Kidney (tissue), 14 donors: Measurements from ENCODE around the gene PTPRM. TPM values are rescaled to one million over a fixed set of nuclear protein-coding genes. Genes with fewer than 3 reads are reported as not detected.

Experiments used
- DNase-seq, 5 donors: peaks; one replicate each; pipeline ENCODE4 v3.0.0-alpha.2; 2013 to 2020
- FAIRE-seq: peaks from 2 replicates; lab custom pipeline; 2012; peaks lifted over from hg19 to GRCh38; lab: Jason Lieb, UNC
- H3K27ac ChIP-seq, 2 donors: one replicate each; pipeline ENCODE4 v1.7.0; 2013; ENCODE audit warnings: low read depth in 2 of 2, low read length in 2 of 2, inconsistent platforms in 1 of 2
- H3K27me3 ChIP-seq: one replicate; pipeline ENCODE4 v1.7.1; 2013; ENCODE audit warnings: low read length, inconsistent platforms; ENCODE audit not compliant: control insufficient read depth, insufficient read depth
- H3K36me3 ChIP-seq, 3 donors: one replicate each; pipeline versions ENCODE4 v1.7.0 to v1.7.1; 2013; ENCODE audit warnings: low read length in 3 of 3, control low read depth in 1 of 3, inconsistent platforms in 1 of 3; ENCODE audit not compliant: insufficient read depth in 3 of 3, control insufficient read depth in 2 of 3
- H3K4me1 ChIP-seq, 3 donors: one replicate each; pipeline versions ENCODE4 v1.7.0 to v1.7.1; 2013; ENCODE audit warnings: low read length in 3 of 3, inconsistent platforms in 1 of 3, low read depth in 1 of 3; ENCODE audit not compliant: control insufficient read depth in 2 of 3, insufficient read depth in 2 of 3
- H3K4me3 ChIP-seq, 3 donors: one replicate each; pipeline versions ENCODE4 v1.7.0 to v1.8.1; 2013; ENCODE audit warnings: low read length in 3 of 3, control low read depth in 1 of 3, inconsistent platforms in 1 of 3
- H3K9ac ChIP-seq, 3 donors: one replicate each; pipeline versions ENCODE4 v1.7.0 to v1.7.1; 2013; ENCODE audit warnings: low read length in 3 of 3, control low read depth in 1 of 3, inconsistent platforms in 1 of 3
- H3K9me3 ChIP-seq, 3 donors: one replicate each; pipeline versions ENCODE4 v1.7.0 to v1.7.1; 2013; ENCODE audit warnings: low read length in 3 of 3, control low read depth in 1 of 3, inconsistent platforms in 1 of 3; ENCODE audit not compliant: control insufficient read depth in 2 of 3, insufficient read depth in 1 of 3
- CTCF ChIP-seq: IDR thresholded peaks from 3 replicates; pipeline ENCODE4 v1.5.1; 2012; ENCODE audit warnings: mild to moderate bottlenecking, moderate library complexity, borderline replicate concordance; ENCODE audit not compliant: insufficient read depth; ENCODE audit errors: extremely low read depth
- intact Hi-C: fragments of 100-400 bp; cut with DNase I; formaldehyde crosslinking; loops from one replicate; pipeline ENCODE4 v1.11.1; 2022
- polyA plus RNA-seq: library from polyadenylated mRNA; stranded (reverse); fragments of 350-450 nt; fragmentation: Illumina TruSeq; extraction: RNeasy Lipid Tissue Mini Kit (QIAGEN cat#74804); gene quantifications from one replicate; pipeline ENCODE4 v1.2.3, GENCODE V29; 2014; ENCODE audit warnings: low read depth, low replicate concordance; ENCODE audit not compliant: insufficient read depth
- total RNA-seq: library from RNA; stranded (reverse); fragmentation: NEBNext Ultra II Directional; extraction: Animal tissue kit (Norgen Biotek cat#: 25700); gene quantifications from one replicate; pipeline ENCODE4 v1.2.1, GENCODE V29; 2021
- donor health status: control.
- donor health status: control.
- donor health status: control.
- donor health status: control.
- donor health status: control.
- donor health status: DM: yes; HTN: yes; CAD: no.
- donor health status: Normal renal cell carcinoma (clear cell type).

PTPRM gene
- total and polyA plus RNA-seq, 2 donors from 2014 or later: 52.4 to 98.9 TPM

GRCh38 chr18:8065284-8065683 is 498.2 kb downstream of the PTPRM start:
- no peak overlapping the region for H3K9ac ChIP-seq
- H3K9me3 ChIP-seq: no peaks in the 10 kb centered on the region
- no peak overlapping the region for H3K4me3 ChIP-seq
- no peak overlapping the region for H3K27ac ChIP-seq
- FAIRE-seq (no peak), DNase-seq (no peak)
- peaks cover 0 to 4% (median 0%) of the 10 kb centered on the region in 3 donors for H3K36me3 ChIP-seq
- no peaks in the 10 kb centered on the region for H3K27me3 ChIP-seq
- TF ChIP-seq CTCF: no peak
- H3K4me1 ChIP-seq: no peaks in the 10 kb centered on the region
- intact Hi-C loops: no loop called here

- DNase-seq: no peak
- no peak for FAIRE-seq
- Histone ChIP-seq H3K4me3 (no peak overlapping the region), H3K27me3 (no peaks in the 10 kb centered on the region), H3K36me3 (peaks cover 0 to 4% (median 0%) of the 10 kb centered on the region in 3 donors), H3K9me3 (no peaks in the 10 kb centered on the region), H3K9ac (no peak overlapping the region), H3K4me1 (no peaks in the 10 kb centered on the region), H3K27ac (no peak overlapping the region)
- TF ChIP-seq CTCF: no peak
- intact Hi-C loops: no loop called here
These were observed 498.7 kb downstream of the PTPRM start for GRCh38 chr18:8065773-8066172.

GRCh38 chr18:8069708-8070107 is 502.6 kb downstream of the PTPRM start:
- no peak for FAIRE-seq
- H3K4me3 ChIP-seq: no peak overlapping the region

More at GRCh38 chr18:8069708-8070107, 502.6 kb downstream of the PTPRM start:
- H3K9ac ChIP-seq: no peak overlapping the region
- no peak for DNase-seq
- no peak overlapping the region for H3K27ac ChIP-seq
- no peaks in the 10 kb centered on the region for H3K27me3 ChIP-seq
- no peaks in the 10 kb centered on the region for H3K4me1 ChIP-seq
- intact Hi-C loops: no loop called here
- H3K9me3 ChIP-seq: no peaks in the 10 kb centered on the region
- H3K36me3 ChIP-seq: peaks cover 0 to 4% (median 0%) of the 10 kb centered on the region in 3 donors
- TF ChIP-seq CTCF: no peak
